Jurkat, Clone E6-1 (cell line): ENCODE measurements around the gene SHE.
"Not testable (repeated sequence)": the region's sequence is repeated elsewhere in the genome, so short reads cannot be mapped to it uniquely, and the experiment has no call there.

Experiments used
- DNase-seq: peaks from one replicate; pipeline ENCODE4 v3.0.0-alpha.2; 2011; ENCODE audit warnings: low read depth, low spot score
- H3K4me3 ChIP-seq: 2 replicates; pipeline ENCODE4 v1.5.1; 2011; ENCODE audit warnings: mild to moderate bottlenecking, low read length, control low read depth, moderate library complexity

SHE gene

DNA sequence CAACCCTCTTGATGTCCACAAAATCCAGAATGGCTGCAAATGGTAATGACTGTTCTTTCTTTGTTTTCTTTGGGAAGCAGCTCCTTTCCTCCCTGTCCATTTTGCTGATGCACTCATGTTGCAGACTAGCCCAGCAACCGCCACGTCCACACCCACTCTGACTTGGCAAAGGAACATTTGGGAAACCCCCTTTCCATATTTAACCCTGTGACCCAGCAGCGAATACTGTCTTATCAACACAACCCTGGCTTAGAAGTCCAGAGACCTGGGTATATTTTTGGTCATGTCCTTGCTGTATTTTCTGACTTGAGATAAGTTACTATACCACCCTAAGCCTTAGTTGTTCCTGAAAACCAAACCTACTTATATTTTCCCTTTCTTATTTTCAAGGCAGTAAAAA lies 18.1 kb upstream of the SHE start:
- no peak overlapping the region for H3K4me3 ChIP-seq
- no peak for DNase-seq

DNA sequence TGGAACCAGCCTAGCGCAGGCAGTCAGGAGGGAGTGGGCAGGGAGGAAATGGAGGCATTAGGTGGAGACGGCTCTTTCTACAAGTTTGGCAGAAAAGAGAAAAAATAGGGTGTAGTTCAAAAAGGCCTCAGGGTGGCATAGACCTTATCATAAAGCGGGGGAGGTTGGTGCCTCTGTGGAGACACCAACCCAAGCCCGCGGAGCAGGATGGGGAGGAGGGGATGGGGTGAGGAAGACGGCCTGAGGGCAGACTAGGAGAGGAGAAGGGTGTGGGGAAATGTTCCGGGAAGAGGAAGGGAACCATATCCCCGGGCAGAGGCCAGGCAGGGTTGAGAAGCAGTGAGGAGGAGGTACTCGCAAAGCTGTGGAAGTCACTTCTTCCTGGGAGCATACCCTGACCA lies 17.4 kb upstream of the SHE start:
- H3K4me3 ChIP-seq: no peak overlapping the region
- DNase-seq: no peak

DNA sequence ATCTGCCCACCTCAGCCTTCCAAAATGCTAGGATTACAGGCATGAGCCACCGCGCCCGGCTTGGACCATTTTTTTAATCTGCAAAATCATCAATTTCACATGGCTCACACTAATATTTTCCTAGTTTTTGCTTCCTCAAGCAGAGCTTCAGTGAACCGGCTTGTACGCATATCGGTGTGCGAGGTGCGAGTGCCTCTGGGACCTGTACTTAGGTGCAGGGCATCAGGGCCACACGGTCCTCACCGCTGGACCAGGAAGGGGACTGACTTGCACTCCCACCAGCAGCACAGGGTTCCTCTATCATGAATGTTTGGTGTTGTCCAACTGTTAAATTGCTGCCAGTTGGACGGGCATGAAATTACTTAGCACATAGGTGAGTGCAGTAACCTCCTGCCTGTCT lies 15.4 kb upstream of the SHE start:
- no peak overlapping the region for H3K4me3 ChIP-seq
- DNase-seq: no peak

DNA sequence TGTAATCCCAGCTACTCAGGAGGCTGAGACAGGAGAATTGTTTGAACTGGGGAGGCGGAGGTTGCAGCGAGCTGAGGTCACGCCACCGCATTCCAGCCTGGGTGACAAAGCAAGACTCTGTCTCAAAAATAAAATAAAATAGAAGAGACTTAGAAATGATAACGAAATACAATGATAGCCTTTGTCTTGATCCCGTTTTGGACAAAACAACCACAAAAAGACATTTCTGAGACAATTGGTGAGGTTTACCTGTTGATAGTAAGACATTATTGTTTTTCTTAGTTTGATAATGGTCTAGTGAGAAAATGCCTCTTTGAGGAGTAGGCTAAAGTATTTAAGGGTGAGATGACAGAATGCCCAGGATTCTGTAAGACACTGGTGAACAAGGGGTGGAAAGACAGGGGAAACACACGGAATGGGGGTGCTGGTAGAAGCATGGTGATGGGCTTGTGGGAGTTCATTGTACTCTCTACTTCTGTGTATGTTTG lies 11.9 kb upstream of the SHE start:
- H3K4me3 ChIP-seq: no peak overlapping the region

GRCh38 chr1:154512760-154513159 lies 10.5 kb upstream of the SHE start:
- no peak overlapping the region for H3K4me3 ChIP-seq
- DNase-seq: no peak

More for the DNA sequence above, 11.9 kb upstream of the SHE start:
- no peak for DNase-seq

DNA sequence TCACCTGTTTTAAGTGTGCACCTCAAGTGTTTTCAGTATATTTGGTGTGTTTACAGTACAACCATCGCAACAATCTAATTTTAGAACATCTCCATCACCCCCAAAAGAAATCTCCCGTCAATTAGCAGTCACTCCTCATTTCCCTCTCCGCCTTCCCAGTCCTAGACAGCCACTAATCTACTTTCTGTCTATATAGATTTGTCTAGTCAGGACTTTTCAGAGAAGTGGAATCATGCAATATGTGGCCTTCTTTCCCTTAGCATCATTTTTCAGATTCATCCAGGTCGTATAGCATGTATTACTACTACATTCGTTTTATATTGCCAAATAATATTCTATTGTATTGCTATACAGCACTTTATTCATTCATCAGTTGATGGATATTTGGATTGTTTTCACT lies 1.7 kb upstream of the SHE start:
- no peak for DNase-seq
- H3K4me3 ChIP-seq: no peak overlapping the region

DNA sequence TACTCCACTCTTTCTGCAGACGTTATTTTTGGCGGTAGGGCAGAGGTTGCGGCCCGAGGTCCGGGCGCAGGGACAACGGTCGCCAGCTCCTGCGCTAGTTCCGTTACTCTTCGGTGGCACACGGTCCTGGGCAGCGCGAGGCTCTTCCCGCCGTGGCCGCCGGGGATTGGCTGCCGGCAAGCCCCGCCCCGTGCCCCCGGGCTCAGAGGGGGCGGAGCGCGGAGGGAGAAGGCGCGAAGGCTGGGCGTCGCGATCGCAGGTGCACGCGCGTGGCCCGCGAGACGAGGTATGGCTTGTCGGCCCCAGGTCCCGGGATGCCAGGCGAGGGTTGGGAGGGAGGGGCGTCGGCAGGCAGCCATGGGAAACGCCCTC lies 518 bp upstream of the SHE start:
- no peak for DNase-seq
- no peak overlapping the region for H3K4me3 ChIP-seq

DNA sequence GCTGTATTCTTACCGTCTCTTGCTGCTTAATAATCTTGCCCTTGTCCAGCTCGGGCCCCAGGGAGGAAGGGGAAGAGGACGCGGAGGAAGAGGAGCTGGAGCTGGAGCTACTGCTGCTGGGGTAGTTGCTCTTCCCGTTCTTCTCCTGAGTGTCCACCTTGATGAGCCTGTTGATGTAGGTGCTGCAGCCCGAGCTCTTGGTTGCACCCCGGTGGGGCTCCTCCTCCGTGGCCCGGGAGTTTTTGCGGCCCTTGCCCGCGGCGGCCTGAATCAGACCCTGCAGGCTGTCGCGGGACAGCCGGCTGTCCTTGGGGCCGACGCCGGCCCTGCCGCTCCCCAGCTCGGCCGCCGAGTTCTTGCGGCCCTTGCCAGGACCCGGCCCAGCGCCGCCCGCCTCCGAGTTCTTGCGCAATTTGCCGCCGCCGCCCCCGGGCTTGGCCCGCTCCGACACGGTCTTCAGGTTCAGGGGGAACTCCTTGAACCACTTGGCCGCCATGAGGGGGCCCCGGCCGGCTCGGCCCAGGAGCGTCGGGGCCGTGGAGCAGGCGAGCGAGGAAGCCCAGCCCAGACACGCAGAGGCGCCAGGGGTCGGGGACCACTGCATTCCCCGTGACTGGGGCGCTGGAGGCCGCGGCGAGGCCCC lies 668 bp downstream of the SHE start:
- no peak for DNase-seq
- H3K4me3 ChIP-seq: no peak overlapping the region

GRCh38 chr1:154500533-154500932 lies 1.7 kb downstream of the SHE start:
- DNase-seq: no peak
- H3K4me3 ChIP-seq: no peak overlapping the region

- DNase-seq: no peak
- no peak overlapping the region for H3K4me3 ChIP-seq
These were observed 2.8 kb downstream of the SHE start for GRCh38 chr1:154499446-154499845.

DNA sequence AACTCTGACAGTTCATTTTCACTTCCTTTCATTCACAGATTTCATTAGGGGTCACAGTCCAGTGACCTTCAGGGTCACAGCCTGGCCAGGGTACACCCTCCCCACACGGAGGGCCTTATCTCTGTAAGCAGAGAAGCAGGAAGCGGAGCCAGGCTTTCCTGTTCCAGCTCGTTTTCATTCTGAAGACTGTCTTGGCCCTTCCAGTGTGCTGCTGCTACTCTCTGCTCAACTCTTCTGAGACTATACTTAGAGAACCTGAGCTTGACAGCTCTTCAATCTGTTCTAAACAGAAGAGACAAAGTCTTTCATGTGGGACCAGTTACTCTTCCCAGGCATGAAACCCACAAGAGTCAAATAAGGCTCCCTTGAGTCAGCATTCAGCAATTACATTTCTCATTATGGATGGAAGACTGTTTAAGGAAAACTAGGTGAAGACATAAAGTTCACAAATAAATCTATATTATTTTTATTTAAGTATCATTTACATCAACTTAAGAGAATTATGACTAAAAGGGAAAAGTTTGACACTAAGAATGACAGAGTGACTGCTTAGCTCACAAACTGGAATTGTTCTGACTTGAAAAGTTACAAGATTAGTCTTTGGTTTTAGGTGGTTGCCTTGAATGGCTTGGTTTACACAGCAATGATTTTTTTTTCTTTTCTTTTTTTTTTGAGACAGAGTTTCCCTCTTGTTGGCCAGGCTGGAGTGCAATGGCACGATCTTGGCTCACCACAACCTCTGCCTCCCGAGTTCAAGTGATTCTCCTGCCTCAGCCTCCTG lies 5.0 kb downstream of the SHE start:
- peak; percentile 88 for DNase-seq
- H3K4me3 ChIP-seq: no peak overlapping the region

DNA sequence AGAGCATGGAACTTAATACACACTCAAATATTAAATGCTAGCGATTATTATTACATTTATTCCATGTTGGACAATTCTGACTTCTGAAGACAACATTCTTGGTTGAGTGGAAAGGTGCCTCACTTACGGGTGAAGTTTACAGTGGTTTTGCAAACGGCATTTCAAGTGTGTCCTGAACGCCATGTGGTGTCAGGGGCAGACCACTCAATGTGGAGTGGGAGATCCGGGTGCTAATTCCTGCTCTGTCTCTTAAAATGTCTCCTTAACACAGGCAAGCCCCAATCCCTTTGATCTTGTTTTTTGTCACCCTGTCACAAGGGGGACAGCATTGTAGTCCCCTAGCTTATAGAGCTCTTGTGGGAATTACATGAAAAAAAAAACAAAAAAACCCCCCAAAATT lies 5.8 kb downstream of the SHE start:
- no peak overlapping the region for H3K4me3 ChIP-seq
- DNase-seq: no peak

GRCh38 chr1:154495496-154496273 lies 6.5 kb downstream of the SHE start:
- no peak overlapping the region for H3K4me3 ChIP-seq
- no peak for DNase-seq

DNA sequence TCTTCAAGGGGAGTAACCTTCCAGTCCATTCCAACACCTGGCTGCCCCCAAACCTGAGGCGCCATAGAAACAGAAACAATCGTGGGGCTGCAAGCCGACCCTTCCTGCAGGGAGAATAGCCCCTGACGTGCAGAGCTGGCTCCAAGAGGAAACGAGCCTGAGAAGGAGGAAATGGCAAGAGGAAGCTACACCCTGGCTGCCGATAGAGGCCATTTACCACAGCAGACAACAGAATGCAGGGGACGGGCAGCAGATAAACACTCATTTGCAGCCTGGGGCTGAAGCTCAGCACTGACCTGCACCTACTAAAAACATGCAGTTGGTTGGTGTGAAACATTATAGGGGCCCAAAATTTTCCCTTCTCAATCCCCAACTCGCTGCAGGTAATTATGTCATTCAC lies 8.9 kb downstream of the SHE start:
- DNase-seq: no peak

DNA sequence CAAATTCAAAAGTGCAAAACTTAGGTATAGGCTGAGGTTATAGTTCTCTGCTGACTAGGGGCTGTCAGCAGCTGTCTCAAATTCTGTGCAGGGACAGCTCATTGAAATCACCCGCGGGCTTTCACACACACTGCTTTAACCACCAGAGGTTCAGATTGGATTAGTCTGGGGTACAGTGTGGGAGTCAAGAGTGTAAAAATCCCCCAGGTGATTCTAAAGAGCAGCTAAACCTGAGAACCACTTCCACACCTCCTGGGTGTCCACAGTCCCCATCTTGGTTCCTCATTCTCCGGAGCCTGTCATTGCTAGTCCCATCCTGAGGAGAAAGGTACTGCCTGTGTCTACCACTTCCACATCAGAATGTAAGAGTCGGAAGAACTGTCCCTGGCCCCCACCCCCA lies 10.1 kb downstream of the SHE start:
- DNase-seq: no peak
- H3K4me3 ChIP-seq: no peak overlapping the region

More for the DNA sequence above, 8.9 kb downstream of the SHE start:
- H3K4me3 ChIP-seq: no peak overlapping the region

- no peak overlapping the region for H3K4me3 ChIP-seq
- no peak for DNase-seq
These were observed 11.9 kb downstream of the SHE start for GRCh38 chr1:154490317-154490716.

GRCh38 chr1:154489695-154490274 lies 12.4 kb downstream of the SHE start:
- no peak overlapping the region for H3K4me3 ChIP-seq

GRCh38 chr1:154488922-154489321 lies 13.3 kb downstream of the SHE start:
- no peak overlapping the region for H3K4me3 ChIP-seq
- no peak for DNase-seq

More at GRCh38 chr1:154489695-154490274, 12.4 kb downstream of the SHE start:
- DNase-seq: no peak

DNA sequence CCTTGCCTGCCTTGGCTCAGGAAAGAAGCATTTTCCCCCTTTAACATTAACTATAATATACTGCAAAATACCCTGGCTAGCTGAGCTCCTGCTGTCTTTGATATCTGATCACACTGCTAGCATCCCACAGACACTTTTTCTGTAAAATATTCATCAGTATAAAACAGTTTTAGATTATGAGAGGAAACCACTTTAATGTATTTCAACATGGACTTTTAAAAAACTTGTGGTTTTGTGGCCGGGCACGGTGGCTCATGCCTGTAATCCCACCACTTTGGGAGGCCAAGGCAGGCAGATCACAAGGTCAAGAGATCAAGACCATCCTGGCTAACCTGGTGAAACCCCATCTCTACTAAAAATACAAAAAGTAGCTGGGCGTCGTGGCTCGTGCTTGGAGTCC lies 15.5 kb downstream of the SHE start:
- not testable (repeated sequence) for DNase-seq, H3K4me3 ChIP-seq
